Body of pancreas (tissue), 4 donors: ENCODE measurements around the gene USP11. TPM values are rescaled to one million over a fixed set of nuclear protein-coding genes. Genes with fewer than 3 reads are reported as not detected.

ENCODE experiments used
- ATAC-seq: fragments of 150-250 bp; one replicate; pipeline ENCODE4 v1.9.1; 2016
- DNase-seq, 4 donors: peaks; one replicate each; pipeline ENCODE4 v3.0.0-alpha.2; 2019
- H3K27ac ChIP-seq, 4 donors: fragments of 200-600 bp; sonication (generic); 1 replicate in 3 of 4; 2 replicates in 1 of 4; pipeline versions ENCODE4 v1.5.1 to v1.6.1; 2016 to 2019; ENCODE audit warnings: mild to moderate bottlenecking in 1 of 4, mixed read lengths in 1 of 4, moderate library complexity in 1 of 4
- H3K27me3 ChIP-seq, 2 donors: fragments of 200-600 bp; sonication (generic); one replicate each; pipeline ENCODE4 v1.6.0; 2016; ENCODE audit warnings: mild to moderate bottlenecking in 1 of 2
- H3K36me3 ChIP-seq, 2 donors: fragments of 200-600 bp; sonication (generic); replicated peaks in 1 of 2; 2 replicates each; pipeline ENCODE4 v1.5.1; 2016; ENCODE audit warnings: low read depth in 2 of 2; ENCODE audit not compliant: insufficient read depth in 1 of 2
- H3K4me1 ChIP-seq: fragments of 200-600 bp; sonication (generic); one replicate; pipeline ENCODE4 v1.6.0; 2016
- H3K4me3 ChIP-seq, 2 donors: fragments of 200-600 bp; sonication (generic); 1 replicate in 1 of 2; 2 replicates in 1 of 2; pipeline ENCODE4 v1.5.1; 2016 to 2019
- H3K9me3 ChIP-seq, 3 donors: fragments of 200-600 bp; sonication (generic); 1 replicate in 2 of 3; 2 replicates in 1 of 3; pipeline ENCODE4 v1.5.1; 2016
- CTCF ChIP-seq, 7 experiments: fragments of 450-650 bp in 4 of 7; fragments of 200-600 bp in 3 of 7; sonication (generic) in 3 of 7; IDR thresholded peaks; one replicate each; pipeline ENCODE4 v1.5.1; 2016 to 2019; ENCODE audit warnings: antibody characterized with exemption in 7 of 7
- POLR2A ChIP-seq, 3 donors: fragments of 450-650 bp; IDR thresholded peaks; one replicate each; pipeline ENCODE4 v1.6.1; 2016; ENCODE audit warnings: antibody characterized with exemption in 3 of 3, mild to moderate bottlenecking in 2 of 3
- WGBS, 2 donors: methylation state at CpG; one replicate each; pipeline ENCODE4 v1.1.5; 2017; 5-methylcytosine and 5-hydroxymethylcytosine counted together
- intact Hi-C: fragments of 100-400 bp; cut with DNase I; formaldehyde crosslinking; loops from one replicate; pipeline ENCODE4 v1.15.1; 2023
- total RNA-seq, 2 donors: library from RNA; depleted of rRNA; stranded (reverse); fragments of >200 nt; gene quantifications; one replicate each; pipeline ENCODE4 v1.1.0, GENCODE V29; 2016

Gene USP11
- total RNA-seq, 2 donors from 2014 or later = 23.1 to 33.3 TPM

- Histone ChIP-seq H3K9me3 (no peaks in the 10 kb centered on the region), H3K36me3 (peaks cover 0 to 21% of the 10 kb centered on the region in 2 donors), H3K27ac (no peak overlapping the region), H3K4me1 (no peaks in the 10 kb centered on the region), H3K4me3 (no peak overlapping the region), H3K27me3 (no peaks in the 10 kb centered on the region)
- ATAC-seq = no peak
- TF ChIP-seq POLR2A (IDR thresholded peaks at IDR 0.05) (no peak), CTCF (IDR thresholded peaks at IDR 0.05) (no peak)
- 90 to 91% methylated on average over 4 to 10 of the region's 15 CpGs for WGBS, 2 donors
- intact Hi-C loops = no loop called here
- DNase-seq = no peak
Observed at GRCh38 chrX:47210661-47211425, 22.0 kb upstream of the USP11 start.

DNA sequence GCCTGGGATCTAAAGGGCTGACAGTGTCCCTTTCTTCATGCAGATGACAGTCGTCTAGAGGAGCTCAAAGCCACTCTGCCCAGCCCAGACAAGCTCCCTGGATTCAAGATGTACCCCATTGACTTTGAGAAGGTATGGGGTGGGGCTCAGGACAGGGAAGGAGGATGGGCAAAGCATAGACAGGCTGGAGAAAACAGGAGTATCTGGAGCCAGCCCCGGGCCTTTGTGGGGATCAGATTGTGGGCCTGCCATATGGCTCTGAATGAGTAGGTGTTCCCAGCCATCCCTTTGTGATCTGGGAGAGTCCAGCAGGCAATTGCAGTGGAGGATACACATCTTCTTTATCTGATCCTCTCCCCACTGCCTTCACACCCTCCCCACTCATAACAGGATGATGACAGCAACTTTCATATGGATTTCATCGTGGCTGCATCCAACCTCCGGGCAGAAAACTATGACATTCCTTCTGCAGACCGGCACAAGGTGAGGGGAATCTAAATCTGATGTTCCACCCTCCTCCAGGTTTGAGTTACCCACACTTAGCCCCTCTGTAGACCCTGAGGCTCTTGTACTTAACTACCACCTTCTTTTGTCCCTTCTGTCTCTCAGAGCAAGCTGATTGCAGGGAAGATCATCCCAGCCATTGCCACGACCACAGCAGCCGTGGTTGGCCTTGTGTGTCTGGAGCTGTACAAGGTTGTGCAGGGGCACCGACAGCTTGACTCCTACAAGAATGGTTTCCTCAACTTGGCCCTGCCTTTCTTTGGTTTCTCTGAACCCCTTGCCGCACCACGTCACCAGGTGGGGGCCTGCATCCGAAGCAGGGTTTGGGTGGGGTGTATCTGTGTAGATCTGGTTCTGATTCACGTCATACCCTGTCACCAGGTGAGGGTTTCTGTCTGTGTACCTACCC lies 20.2 kb upstream of the USP11 start:
- intact Hi-C loops = no loop called here
- TF ChIP-seq CTCF (IDR thresholded peaks at IDR 0.05) (no peak), POLR2A (IDR thresholded peaks at IDR 0.05) (no peak)
- Histone ChIP-seq H3K4me1 (peaks cover 10% of the 10 kb centered on the region), H3K4me3 (no peak overlapping the region), H3K27me3 (no peaks in the 10 kb centered on the region), H3K36me3 (peaks cover 0 to 18% of the 10 kb centered on the region in 2 donors), H3K9me3 (no peaks in the 10 kb centered on the region), H3K27ac (no peak overlapping the region)
- peak in 1 of 4 donors; percentile 3 for DNase-seq
- 84 to 93% methylated on average over 8 to 10 of the region's 12 CpGs for WGBS, 2 donors
- ATAC-seq = no peak

GRCh38 chrX:47214435-47215077 lies 18.3 kb upstream of the USP11 start:
- 86 to 87% methylated on average over 18 of the region's 20 CpGs for WGBS, 2 donors
- ATAC-seq (no peak), DNase-seq (peak in 1 of 4 donors; percentile 8)
- H3K4me3 ChIP-seq = no peak overlapping the region
- TF ChIP-seq POLR2A (IDR thresholded peaks at IDR 0.05) = no peak
- TF ChIP-seq CTCF (IDR thresholded peaks at IDR 0.05) = no peak
- H3K36me3 ChIP-seq = peaks cover 0 to 18% of the 10 kb centered on the region in 2 donors
- no peaks in the 10 kb centered on the region for H3K9me3 ChIP-seq
- no peaks in the 10 kb centered on the region for H3K27me3 ChIP-seq
- intact Hi-C loops = no loop called here
- H3K4me1 ChIP-seq = peaks cover 10% of the 10 kb centered on the region
- no peak overlapping the region for H3K27ac ChIP-seq

DNA sequence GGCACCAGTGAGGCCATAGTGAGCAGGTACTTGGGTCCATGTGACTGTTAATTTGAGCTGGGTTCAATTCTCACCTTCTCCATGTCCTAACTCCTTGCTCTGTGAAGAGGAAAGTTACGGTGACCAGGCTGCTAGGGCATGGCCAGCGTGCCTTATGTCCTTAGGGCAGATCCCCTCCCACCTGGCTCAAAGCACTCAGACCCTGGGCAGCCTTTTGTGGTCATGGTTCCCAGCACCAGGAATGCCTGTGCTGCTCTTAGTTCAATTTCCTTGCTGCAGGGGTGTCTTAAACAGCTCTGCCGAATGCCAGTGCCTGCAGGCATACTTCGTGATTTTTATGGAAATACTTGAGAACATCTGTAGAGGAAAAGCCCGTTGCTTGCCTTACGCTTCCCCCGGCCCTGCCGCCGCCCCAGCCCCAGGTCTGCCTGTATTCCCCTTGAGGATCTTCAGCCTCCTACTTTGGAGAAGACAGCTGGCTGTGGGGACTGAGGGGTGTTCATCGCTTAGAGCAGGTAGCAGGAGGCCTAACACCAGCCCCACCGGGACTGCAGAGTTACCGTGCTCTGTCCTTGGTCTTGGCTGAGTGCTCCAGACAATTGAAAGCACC lies 17.4 kb upstream of the USP11 start:
- Histone ChIP-seq H3K36me3 (peaks cover 0 to 15% of the 10 kb centered on the region in 2 donors), H3K27me3 (no peaks in the 10 kb centered on the region), H3K4me3 (no peak overlapping the region), H3K9me3 (no peaks in the 10 kb centered on the region), H3K27ac (no peak overlapping the region), H3K4me1 (peaks cover 19% of the 10 kb centered on the region)
- TF ChIP-seq CTCF (IDR thresholded peaks at IDR 0.05) (no peak), POLR2A (IDR thresholded peaks at IDR 0.05) (no peak)
- no peak for ATAC-seq
- WGBS, 2 donors = 86% methylated on average over 11 of the region's 12 CpGs; no CpG with 5 or more reads in 1 of the 2 donors
- intact Hi-C loops = no loop called here
- DNase-seq = peak in 1 of 4 donors; percentile 2
